Fibroblast of skin of scalp (primary cell): ENCODE results near the gene RPL12.

ENCODE experiments used
- DNase-seq: peaks from one replicate; pipeline ENCODE4 v3.0.0-alpha.2; 2013

RPL12 gene

DNA sequence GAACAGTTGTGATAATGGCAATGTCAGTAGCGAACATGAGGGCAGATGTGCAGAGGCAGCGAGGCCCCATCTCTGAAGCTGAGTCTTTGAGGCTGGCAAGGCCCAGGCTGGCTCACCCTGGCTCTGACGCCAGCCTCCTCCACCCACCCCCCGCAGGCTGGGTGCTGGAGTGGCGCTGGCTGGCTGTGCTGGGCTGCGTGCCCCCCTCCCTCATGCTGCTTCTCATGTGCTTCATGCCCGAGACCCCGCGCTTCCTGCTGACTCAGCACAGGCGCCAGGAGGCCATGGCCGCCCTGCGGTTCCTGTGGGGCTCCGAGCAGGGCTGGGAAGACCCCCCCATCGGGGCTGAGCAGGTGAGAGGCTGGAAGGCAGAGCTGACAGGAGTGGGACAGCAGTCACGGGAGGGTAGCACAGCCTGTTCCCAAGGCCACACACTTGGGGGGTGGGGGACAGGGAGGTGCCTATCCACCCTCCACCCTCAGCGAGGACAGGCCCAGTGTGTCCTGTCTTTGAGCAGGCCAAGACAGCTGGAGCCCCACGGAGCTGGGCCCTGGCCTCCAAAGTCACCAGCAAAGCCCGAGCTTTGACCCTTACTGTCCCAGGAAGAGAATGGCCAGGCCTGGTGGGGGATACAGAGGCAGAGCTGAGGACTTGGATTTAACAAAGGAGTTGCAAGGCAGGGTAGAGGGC is 48.7 kb downstream of the RPL12 start:
- no peak for DNase-seq

DNA sequence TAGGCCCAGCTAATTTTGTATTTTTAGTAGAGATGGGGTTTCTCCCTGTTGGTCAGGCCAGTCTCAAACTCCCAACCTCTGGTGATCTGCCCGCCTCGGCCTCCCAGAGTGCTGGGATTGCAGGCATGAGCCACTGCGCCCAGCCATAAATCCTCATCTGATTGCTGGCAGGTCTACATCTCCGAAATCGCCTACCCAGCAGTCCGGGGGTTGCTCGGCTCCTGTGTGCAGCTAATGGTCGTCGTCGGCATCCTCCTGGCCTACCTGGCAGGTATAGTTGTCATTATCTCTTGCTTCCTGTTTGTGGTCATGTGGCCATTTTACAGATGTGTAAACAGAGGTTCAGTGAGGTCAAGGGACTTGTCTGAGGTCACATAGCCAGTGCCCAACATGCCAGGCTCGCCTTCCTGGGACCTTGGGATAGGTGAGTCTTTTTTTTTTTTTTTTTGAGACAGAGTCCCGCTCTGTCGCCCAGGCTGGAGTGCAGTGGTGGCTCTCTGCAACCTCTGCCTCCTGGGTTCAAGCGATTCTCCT is 51.4 kb downstream of the RPL12 start:
- no peak for DNase-seq

DNA sequence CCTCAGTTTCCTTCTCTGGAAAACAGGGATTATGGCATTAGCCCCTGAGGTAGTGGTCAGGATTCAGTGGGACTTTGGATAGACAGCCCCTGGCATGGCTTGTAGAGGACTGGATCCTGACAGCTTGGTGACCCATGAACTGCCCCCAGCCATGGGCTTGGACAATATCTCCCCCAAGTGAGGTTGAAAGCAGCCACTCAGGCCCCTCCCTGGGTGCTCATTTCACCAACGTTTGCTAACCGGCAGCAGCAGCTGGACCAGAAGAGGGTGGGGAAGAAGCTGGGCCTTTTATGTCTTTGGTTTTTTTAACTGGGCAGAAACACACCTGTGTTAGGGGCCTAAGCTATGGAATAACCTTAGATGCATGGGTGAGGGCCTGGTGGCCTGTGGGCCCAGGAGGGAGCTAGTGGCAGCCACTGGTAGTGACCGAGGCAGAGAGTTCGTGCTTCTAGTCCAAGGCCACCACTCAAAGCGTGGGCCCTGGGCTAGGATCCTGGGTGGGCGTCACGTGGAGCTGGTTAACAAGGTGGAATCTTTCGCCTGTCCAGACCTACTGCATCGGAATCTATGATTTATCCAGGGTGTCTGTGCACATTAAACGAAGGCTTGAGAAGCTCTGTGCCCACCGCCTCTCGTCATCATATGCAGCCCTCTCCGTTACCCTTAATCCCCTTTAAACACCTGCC is 52.3 kb downstream of the RPL12 start:
- DNase-seq = no peak

DNA sequence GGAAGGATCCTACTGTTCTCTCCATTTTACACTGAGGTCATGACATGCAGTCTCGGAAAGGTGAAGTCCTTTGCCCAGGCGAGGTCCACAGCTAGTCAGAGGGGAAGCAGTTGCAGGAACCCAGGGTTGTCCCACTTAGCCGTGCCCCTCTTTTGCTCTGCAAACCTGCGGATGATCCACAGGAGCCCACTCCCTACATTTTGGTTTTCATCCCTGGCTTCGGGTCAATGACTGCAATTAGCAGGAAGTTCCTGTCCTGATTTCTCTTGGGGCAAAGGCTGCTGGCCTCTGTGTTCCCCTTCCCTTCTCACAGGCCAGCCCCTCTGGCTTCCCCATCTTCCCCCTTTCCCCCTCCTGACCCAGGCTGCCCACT is 52.9 kb downstream of the RPL12 start:
- DNase-seq = no peak
